KBM-7 (cell line): Measurements from ENCODE around the gene KLHL22.
"Not testable (repeated sequence)": the region's sequence is repeated elsewhere in the genome, so short reads cannot be mapped to it uniquely, and the experiment has no call there.

Experiments used
- DNase-seq: peaks from one replicate; pipeline ENCODE4 v3.0.0-alpha.2; 2015
- in situ Hi-C: fragments of 300-500 bp; cut with MboI; formaldehyde crosslinking; loops from 2 replicates; pipeline ENCODE4 v1.14.3; 2020; ENCODE audit warnings: low sequenced_read_pairs, low pct_unique_long_range_greater_than_20kb, mixed read lengths

Gene KLHL22

GRCh38 chr22:20479612-20480196 is 15.9 kb downstream of the KLHL22 start:
- in situ Hi-C loops: no loop called here
- DNase-seq: no peak

DNA sequence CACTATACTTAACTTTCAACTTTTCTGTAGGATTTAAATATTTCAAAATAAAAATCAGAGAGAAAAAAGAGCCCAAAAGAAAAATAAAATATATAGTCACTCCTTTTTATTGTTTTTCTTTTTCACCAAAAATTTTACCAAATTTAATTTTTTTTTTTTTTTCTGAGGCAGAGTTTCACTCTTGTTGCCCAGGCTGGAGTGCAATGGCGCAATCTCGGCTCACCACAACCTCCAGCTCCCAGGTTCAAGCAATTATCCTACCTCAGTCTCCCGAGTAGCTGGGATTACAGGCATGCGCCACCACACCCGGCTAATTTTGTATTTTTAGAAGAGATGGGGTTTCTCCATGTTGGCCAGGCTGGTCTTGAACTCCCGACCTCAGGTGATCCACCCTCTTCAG is 17.5 kb downstream of the KLHL22 start:
- DNase-seq, in situ Hi-C loops: not testable (repeated sequence)

GRCh38 chr22:20475569-20475968 is 20.0 kb downstream of the KLHL22 start:
- DNase-seq, in situ Hi-C loops: not testable (repeated sequence)

- in situ Hi-C loops: no loop called here
- no peak for DNase-seq
Measured at GRCh38 chr22:20475115-20475436, 20.5 kb downstream of the KLHL22 start.

DNA sequence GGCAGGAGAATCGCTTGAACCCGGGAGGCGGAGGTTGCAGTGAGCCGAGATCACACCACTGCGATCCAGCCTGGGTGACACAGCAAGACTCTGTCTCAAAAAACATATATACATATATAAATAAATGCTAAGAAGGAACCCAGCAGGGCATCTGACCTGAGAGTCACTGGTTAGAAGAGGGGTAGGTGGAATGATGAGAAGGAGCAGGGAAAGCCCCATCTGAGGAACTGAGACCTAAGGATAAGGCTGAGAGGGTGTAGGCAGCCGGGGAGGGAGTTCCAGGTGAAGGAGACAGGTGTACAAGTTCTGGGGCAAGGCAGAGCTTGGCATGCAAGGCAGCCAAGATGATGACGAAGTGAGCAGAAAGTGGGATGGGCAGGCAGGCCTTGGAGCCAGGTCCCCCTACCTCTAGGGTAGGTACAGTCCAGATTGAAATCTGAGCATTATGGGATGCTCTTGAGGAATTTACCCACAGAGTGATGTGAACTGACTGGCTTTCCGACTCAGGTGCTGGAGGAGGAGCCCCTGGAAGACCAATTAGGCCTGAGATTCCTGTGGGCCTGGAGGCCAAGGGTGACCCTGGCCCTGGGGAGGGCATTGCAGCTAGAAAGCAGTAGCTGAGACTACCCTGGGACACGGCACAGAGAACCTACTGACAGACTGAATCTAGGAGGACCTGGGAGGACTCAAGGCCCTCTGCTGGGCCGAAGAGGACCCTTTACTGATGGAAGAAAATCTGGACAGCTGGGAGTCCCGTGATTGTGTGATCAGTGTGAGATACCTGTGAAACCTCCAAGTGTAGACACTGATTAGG is 22.8 kb downstream of the KLHL22 start:
- no peak for DNase-seq
- in situ Hi-C loops: no loop called here

DNA sequence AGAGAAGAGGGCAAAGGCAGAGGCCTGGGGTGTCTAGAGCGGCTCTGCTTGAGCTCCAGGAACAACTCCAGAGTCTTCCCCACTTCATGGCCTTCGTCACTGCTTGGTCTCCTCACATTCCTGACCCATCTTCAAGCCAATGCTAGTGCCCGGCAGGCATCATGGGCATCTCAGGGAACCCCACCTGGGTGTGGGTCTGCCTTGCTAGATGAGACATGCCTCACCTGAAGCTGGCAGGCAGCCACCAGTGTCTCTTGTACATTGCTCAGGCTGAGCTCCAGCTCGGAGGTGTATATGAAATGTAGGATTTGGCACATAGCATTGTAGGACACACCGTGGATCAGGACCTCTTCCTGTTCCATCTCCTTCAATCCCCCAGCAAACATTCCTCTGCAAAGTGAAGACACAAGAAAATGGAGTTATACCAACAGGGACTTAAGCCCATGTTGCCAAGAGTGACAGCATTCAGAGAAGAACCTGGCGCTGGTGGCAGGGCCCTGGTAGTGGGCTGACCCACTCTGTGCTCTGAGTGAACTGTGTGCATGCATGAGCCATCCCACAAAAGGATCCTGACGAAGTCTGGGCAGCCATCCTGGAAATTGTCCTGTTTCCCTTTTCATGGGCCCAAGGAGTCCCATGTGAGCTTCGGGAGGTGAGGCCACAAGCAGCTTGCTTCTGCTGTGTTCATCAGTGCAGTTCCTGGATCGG is 24.3 kb downstream of the KLHL22 start:
- DNase-seq: no peak
- in situ Hi-C loops: no loop called here

- DNase-seq, in situ Hi-C loops: not testable (repeated sequence)
Measured at GRCh38 chr22:20470525-20470924, 25.1 kb downstream of the KLHL22 start.

- in situ Hi-C loops: no loop called here
- no peak for DNase-seq
Measured at GRCh38 chr22:20469110-20469868, 26.3 kb downstream of the KLHL22 start.

- in situ Hi-C loops: no loop called here
- DNase-seq: no peak
Measured at GRCh38 chr22:20466659-20467379, 28.8 kb downstream of the KLHL22 start.

- in situ Hi-C loops: no loop called here
- no peak for DNase-seq
Measured at GRCh38 chr22:20465759-20466077, 29.9 kb downstream of the KLHL22 start.

GRCh38 chr22:20464912-20465758 is 30.5 kb downstream of the KLHL22 start:
- in situ Hi-C loops: no loop called here
- no peak for DNase-seq

DNA sequence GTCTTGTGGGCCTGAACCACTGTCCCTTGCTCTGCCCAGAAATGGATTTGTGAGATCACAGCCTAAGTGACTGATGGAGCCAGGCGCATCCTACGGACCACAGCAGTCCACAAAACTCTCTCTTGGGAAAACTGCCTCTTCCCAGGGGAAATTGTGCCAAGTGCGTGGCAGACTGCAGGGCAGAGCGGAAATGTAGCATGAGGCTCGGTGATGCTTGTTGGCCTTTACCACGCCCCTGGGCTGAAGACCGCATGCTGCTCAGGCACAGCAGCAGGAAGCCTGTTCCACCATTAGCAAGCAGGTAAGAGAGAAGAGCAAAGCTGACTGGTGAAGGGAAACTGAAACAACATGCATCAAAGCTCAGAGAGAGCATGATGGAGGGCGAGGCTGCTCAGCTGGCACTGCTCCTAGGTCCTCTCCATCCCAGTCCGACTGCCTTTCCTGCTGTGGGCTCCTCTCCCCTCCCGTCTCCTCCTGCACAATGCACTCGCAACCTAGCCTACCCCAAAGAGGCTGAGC is 31.4 kb downstream of the KLHL22 start:
- no peak for DNase-seq
- in situ Hi-C loops: no loop called here

GRCh38 chr22:20463324-20464095 is 32.1 kb downstream of the KLHL22 start:
- in situ Hi-C loops: no loop called here
- peak; percentile 68 for DNase-seq

GRCh38 chr22:20459862-20460261 is 35.7 kb downstream of the KLHL22 start:
- in situ Hi-C loops: no loop called here

DNA sequence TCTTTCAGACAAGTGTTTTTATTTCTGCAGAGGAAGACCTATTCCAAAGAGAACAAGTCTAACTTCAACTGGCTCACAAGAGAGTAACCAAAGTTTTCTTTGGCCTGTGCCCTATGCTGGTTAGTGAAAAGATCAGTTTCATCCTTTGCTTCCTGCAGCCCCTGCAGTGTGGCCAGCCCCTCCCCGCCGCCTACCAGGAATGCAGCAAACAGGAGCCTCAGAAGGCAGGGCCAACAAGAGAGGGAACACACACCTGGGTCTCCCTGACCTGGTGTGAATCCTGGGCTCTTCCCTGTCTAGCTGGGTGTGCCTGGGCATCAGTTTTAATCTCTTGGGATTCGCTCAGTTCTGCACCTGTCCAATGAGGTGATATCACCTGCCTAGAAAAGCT is 36.4 kb downstream of the KLHL22 start:
- DNase-seq: no peak
- in situ Hi-C loops: no loop called here

More at GRCh38 chr22:20459862-20460261, 35.7 kb downstream of the KLHL22 start:
- no peak for DNase-seq

DNA sequence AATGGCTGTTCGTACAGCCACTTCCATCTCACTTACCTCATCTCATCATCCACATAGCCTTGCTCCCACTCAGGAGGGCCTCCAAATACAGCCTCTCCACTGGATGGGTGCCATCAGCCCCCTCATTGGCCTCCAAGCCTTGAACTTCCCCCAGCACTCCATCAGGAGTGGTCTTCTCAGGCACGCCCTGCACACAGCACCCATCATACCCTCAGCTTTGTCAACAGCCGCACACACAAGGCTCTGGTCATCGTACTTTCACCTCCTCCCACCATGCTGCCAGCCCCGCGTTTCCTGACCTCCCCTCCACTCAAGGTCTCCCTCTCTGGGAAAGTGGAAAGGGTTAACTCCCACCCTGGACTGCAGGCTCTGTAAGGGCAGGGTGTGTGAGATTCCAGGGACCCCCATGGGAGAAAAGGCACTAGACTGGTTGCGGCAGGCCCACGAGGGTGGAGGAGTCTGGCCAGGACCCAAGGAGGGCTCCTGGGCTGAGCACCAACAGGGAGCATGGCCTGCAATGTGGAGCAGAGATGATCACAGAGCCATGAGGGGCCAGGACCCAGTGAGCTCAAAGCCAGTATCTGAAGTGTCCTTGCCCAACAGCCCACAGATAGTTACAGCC is 37.0 kb downstream of the KLHL22 start:
- no peak for DNase-seq
- in situ Hi-C loops: no loop called here
